UCSD-AML1 (cell line): ENCODE measurements around the gene DECR2.
A peak's percentile ranks its signal among the peaks of the same experiment; 100 is the strongest.
"Not testable (repeated sequence)": the region's sequence is repeated elsewhere in the genome, so short reads cannot be mapped to it uniquely, and the experiment has no call there.

Source experiments
- DNase-seq: peaks from one replicate; lab custom pipeline; 2025; ENCODE audit not compliant: unreplicated experiment; lab: John Stamatoyannopoulos, UW

DECR2 gene, protein sequence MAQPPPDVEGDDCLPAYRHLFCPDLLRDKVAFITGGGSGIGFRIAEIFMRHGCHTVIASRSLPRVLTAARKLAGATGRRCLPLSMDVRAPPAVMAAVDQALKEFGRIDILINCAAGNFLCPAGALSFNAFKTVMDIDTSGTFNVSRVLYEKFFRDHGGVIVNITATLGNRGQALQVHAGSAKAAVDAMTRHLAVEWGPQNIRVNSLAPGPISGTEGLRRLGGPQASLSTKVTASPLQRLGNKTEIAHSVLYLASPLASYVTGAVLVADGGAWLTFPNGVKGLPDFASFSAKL

DNA sequence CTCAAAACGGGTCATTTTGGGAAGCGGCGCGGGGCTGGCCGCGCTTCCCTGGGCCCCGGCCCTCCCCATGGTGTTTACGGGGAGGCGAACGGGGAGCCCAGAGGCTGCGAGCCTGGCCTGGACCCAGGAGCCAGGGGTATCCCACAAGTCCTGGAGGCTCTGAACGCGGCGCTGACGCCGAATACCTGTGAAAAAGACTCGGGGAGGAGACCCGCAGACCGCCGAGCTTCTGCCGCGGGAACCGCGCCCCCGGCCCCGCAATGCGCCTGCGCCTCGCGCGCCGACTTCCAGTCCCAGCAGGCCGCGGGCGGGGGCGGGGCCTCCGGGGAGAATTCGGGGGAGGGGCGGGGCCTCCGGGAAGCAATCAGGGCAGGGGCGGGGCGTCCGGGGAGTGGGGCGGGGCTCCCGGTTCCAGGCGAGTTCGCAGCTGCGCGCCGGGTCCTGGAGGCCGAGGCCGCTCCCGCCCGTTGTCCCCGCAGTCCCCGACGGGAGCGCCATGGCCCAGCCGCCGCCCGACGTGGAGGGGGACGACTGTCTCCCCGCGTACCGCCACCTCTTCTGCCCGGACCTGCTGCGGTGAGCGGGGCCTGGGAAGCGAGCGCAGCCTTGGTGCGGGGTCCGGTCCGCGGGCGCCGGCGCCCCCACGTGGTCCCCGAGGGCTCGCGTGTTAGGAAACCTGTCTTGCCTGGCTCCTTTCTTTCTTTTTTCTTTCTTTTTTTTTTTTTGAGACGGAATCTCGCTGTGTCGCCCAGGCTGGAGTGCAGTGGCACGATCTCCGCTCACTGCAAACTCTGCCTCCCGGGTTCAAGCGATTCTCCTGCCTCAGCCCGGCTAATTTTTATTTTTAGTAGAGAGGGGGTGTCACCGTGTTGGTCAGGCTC is at the start of gene DECR2:
DECR2 (plus strand) TSS at position 418 of the 881 bp plus-strand sequence; CDS start at position 497, 79 bp downstream.
- DNase-seq, result peak; percentile 94

- peak; percentile 98 for DNase-seq
Observed at GRCh38 chr16:352547-353403, 48.9 kb upstream of the DECR2 start, which contains the start of gene AXIN1. Gene AXIN1, minus strand, starts transcription at chr16:352723. Its CDS starts 5,698 bp downstream, at chr16:347025.

GRCh38 chr16:353404-354290 is 48.0 kb upstream of the DECR2 start:
- no peak for DNase-seq

DNA sequence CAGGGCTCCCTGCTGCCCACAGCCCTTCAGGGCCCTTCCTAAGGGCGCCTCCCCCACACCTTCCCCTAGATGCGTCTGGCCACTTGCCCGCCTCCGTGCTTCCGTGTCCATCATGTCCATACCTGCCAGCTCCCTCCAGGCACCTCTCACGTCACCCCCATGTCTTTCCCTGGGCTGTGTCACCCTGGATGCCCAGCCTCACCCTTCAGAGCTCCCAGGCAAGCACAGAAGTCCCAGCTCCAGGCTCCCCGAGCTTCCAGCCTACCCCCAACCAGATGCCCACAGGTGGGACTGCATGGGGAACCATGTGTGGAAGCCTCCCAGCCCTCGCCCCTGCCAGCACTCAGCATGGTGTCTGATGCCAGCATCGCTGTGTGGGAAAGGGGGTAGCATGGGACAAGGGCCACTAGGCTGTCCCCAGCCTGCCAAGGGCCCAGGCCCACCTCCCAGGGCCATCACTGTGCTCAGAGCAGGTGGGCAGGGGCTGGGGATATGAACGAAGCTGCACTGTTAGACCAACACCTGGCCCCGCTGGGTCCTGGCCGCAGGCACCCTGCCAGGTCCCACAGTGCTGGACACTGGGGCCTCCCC is 47.3 kb upstream of the DECR2 start:
- no peak for DNase-seq

DNA sequence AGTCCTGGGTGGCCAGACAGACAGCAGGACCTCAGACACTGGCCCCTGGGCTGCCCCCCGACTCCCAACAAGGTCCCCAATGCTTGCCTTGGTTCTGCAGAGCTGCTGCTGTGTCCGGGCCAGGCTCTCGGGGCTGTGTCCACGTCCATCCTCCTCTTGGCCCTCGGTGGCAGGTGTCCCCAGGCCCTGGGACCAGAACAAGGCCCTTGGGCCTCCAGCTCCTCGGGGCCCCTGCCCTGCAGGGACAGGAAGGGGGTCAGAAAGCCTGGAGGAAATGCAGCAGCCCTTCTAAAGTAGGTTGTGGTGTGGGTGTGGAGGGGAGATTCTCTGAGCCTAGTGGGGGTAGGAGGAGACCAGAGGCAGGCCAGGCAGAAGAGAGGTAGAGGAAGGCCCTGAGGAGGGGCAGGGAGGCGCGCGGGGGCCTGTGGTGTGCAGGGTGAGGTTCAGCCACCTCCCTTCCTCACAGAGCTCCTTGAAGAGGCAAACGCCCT is 46.7 kb upstream of the DECR2 start:
- no peak for DNase-seq

DNA sequence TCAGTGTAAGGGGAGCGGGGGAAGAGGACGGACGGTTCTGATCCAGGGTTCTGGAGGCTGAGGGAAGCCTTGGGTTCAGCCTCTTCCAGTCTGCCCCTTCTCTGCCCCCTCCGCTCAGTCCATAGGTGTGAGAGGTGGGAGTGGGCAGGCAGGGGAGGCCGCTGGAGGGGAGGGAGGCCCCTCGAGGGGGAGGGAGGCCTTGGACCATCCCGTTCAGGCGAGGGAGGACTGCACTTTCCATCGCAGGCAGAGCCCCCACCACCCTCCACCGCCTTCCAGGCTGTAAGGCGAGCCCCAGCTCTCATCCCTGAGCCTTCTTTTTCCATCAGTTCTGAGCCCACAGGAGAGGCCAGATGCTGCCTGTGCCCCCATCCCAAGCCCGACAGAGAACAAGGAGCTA is 44.9 kb upstream of the DECR2 start:
- no peak for DNase-seq

GRCh38 chr16:359067-359763 is 42.5 kb upstream of the DECR2 start:
- DNase-seq, result no peak

- no peak for DNase-seq
Observed at GRCh38 chr16:359871-360697, 41.6 kb upstream of the DECR2 start.

- no peak for DNase-seq
Observed at GRCh38 chr16:360698-361336, 40.9 kb upstream of the DECR2 start.

GRCh38 chr16:361341-361871 is 40.3 kb upstream of the DECR2 start:
- no peak for DNase-seq

GRCh38 chr16:361872-362701 is 39.6 kb upstream of the DECR2 start:
- peak; percentile 65 for DNase-seq

DNA sequence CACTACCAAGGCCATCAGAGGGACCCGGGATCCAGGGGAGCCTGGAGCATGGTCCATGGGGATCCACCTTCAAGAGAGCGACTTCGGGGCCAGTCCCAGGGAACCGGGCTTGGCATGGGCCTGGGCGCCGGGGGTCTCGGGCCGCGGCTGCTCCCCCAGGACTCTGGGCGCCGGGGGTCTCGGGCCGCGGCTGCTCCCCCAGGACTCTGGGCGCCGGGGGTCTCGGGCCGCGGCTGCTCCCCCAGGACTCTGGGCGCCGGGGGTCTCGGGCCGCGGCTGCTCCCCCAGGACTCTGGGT is 39.0 kb upstream of the DECR2 start:
- not testable (repeated sequence) for DNase-seq

GRCh38 chr16:363110-363765 is 38.4 kb upstream of the DECR2 start:
- DNase-seq, result no peak

DNA sequence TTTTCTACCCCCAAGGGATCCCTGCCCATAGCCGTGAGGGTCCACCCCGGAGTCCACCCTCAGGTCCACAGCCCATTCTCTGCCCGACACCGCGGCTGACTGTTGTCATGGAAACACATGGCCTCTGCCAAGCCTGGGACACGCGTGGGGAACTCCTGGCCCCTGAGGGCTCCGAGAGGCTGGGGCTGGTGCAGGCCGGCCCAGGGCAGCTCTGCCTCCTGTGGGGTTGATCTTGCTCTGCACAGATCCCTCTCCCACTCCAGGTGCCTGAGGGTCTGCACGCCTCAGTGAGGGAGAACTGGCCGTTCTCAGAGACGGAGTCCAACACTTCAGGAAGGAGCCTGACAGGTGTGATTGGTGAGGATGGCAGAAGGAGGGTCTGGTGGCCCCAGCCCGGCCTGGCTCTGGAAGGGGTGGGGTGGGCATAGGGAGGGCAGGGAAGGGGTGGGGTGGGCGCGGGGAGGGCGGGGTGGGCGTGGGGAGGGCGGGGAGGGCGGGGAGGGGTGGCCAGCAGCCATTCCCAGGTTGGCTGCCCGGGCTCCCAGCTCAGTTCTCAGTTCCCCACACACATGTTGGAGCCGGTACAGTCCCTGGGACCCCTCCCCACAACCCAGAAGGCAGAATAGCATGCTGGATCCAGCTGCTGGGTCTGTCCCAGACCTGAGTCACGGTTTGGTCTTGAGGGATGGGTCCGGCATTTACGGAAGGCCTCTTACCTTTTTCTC is 37.8 kb upstream of the DECR2 start:
- no peak for DNase-seq
